Cardiac muscle cell (in vitro differentiated cells and primary cell): Measurements from ENCODE around the gene ETNK2. TPM values are rescaled to one million over a fixed set of nuclear protein-coding genes. Genes with fewer than 3 reads are reported as not detected.

Experiments
- DNase-seq, 2 donors: peaks; one replicate each; pipeline versions ENCODE4 v3.0.0 to v3.0.0-alpha.2; 2010 to 2017; ENCODE audit warnings: low read depth in 1 of 2, low spot score in 1 of 2
- H3K27ac ChIP-seq: fragments of 200-600 bp; sonication (generic); 2 replicates; pipeline ENCODE4 v1.5.1; 2016
- H3K27me3 ChIP-seq: fragments of 200-600 bp; sonication (generic); 2 replicates; pipeline ENCODE4 v1.6.0; 2016; ENCODE audit warnings: control low read depth
- H3K36me3 ChIP-seq: fragments of 200-600 bp; sonication (generic); 2 replicates; pipeline ENCODE4 v1.5.1; 2016; ENCODE audit warnings: control low read depth
- H3K4me1 ChIP-seq: fragments of 200-600 bp; sonication (generic); 2 replicates; pipeline ENCODE4 v1.8.1; 2017; ENCODE audit warnings: low read depth, mild to moderate bottlenecking, mixed run types
- H3K4me3 ChIP-seq: fragments of 200-600 bp; sonication (generic); 2 replicates; pipeline ENCODE4 v1.5.1; 2016; ENCODE audit warnings: mild to moderate bottlenecking
- H3K9me3 ChIP-seq: fragments of 200-600 bp; sonication (generic); 2 replicates; pipeline ENCODE4 v1.5.1; 2017; ENCODE audit warnings: low read depth, mild to moderate bottlenecking, control low read depth
- polyA plus RNA-seq: library from polyadenylated mRNA; unstranded; fragments of >200 nt; fragmentation: Nextera tagmentation; extraction: Ambion mirVana; gene quantifications from 2 replicates; pipeline ENCODE4 v1.2.1, GENCODE V29; 2016
- total RNA-seq: library from RNA; depleted of rRNA; stranded (reverse); fragments of >200 nt; gene quantifications from 2 replicates; pipeline ENCODE4 v1.2.3, GENCODE V29; 2016
- TF ChIP-seq, protein P1 (sequence below): IDR thresholded peaks from 2 replicates; pipeline ENCODE4 v1.5.1; 2012; ENCODE audit warnings: low read depth, mild to moderate bottlenecking, low read length

The ETNK2 gene
- total and polyA plus RNA-seq, 2 experiments from 2014 or later: 24.7 to 29.9 TPM

DNA sequence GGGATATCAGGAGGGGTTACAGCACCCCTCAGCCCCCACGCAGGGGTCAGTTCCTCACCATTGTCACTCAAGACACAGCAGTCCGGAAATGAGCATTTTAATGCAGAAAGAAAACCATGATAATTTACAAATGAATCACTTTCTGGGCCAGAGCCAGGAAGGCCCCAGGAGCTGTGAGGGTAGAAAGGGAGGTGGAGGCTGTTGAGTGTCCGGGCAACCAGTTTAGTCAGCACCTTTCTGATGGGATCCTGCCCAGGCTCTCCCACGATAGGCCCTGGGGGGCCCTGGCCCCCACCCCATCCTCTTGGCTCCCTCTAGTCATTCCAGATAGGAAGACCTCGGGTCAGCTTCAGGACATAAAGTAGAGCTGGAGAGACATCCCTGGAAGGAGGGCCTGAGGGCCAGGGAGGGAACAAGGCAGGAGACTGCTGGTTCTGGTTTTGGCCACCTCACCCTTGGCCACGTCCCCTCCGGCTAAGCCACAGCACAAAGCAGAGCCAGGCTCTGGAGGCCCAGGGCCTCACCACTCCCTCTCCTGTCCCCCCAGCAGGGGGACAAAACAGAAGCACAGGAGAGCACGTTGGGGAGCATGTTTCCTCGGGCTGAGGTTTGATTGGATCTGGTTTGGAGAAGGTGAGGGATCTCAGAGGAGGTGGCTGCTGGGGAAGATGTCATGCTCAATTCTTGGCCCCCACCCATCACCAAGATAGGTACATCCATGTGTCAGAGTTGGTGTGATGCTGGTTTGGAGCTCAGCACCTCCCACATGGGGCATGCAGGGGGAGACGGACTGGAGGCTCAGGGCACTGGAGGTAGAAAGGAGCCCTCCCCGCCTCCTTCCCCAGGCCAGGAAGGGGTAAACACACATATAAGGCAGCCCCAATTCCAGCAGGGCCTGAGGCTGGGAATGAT lies 20.6 kb downstream of the ETNK2 start:
- Histone ChIP-seq H3K4me1 (peaks cover 11% of the 10 kb centered on the region), H3K4me3 (no peak overlapping the region), H3K27ac (no peak overlapping the region), H3K36me3 (no peaks in the 10 kb centered on the region), H3K27me3 (no peaks in the 10 kb centered on the region), H3K9me3 (no peaks in the 10 kb centered on the region)
- TF ChIP-seq, protein P1, sequence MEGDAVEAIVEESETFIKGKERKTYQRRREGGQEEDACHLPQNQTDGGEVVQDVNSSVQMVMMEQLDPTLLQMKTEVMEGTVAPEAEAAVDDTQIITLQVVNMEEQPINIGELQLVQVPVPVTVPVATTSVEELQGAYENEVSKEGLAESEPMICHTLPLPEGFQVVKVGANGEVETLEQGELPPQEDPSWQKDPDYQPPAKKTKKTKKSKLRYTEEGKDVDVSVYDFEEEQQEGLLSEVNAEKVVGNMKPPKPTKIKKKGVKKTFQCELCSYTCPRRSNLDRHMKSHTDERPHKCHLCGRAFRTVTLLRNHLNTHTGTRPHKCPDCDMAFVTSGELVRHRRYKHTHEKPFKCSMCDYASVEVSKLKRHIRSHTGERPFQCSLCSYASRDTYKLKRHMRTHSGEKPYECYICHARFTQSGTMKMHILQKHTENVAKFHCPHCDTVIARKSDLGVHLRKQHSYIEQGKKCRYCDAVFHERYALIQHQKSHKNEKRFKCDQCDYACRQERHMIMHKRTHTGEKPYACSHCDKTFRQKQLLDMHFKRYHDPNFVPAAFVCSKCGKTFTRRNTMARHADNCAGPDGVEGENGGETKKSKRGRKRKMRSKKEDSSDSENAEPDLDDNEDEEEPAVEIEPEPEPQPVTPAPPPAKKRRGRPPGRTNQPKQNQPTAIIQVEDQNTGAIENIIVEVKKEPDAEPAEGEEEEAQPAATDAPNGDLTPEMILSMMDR: peak; percentile 18
- peak in 1 of 2 donors; percentile 91 for DNase-seq

DNA sequence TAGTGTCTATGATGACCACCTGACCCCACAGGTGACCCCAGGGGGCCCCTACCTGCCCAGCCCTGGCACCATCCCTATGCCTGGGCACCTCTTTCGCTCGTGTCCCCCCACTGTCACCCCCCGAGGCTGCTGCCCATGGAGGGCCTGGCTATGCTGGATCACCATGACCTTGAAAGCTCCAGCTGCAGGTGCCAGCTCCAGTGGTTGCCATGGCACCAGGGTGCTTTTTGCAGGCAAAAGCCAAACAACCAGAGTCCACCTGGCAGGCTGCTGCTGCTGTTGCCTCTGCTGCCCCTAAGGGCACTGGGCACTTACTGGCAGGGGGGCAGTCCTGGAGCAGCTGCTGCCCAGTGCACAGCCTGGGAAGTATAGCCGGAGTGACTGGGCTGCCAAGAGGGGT lies 21.7 kb downstream of the ETNK2 start:
- no peaks in the 10 kb centered on the region for H3K27me3 ChIP-seq
- TF ChIP-seq, protein P1: no peak
- H3K9me3 ChIP-seq: no peaks in the 10 kb centered on the region
- H3K36me3 ChIP-seq: no peaks in the 10 kb centered on the region
- peaks cover 11% of the 10 kb centered on the region for H3K4me1 ChIP-seq
- no peak overlapping the region for H3K4me3 ChIP-seq
- no peak for DNase-seq
- no peak overlapping the region for H3K27ac ChIP-seq

DNA sequence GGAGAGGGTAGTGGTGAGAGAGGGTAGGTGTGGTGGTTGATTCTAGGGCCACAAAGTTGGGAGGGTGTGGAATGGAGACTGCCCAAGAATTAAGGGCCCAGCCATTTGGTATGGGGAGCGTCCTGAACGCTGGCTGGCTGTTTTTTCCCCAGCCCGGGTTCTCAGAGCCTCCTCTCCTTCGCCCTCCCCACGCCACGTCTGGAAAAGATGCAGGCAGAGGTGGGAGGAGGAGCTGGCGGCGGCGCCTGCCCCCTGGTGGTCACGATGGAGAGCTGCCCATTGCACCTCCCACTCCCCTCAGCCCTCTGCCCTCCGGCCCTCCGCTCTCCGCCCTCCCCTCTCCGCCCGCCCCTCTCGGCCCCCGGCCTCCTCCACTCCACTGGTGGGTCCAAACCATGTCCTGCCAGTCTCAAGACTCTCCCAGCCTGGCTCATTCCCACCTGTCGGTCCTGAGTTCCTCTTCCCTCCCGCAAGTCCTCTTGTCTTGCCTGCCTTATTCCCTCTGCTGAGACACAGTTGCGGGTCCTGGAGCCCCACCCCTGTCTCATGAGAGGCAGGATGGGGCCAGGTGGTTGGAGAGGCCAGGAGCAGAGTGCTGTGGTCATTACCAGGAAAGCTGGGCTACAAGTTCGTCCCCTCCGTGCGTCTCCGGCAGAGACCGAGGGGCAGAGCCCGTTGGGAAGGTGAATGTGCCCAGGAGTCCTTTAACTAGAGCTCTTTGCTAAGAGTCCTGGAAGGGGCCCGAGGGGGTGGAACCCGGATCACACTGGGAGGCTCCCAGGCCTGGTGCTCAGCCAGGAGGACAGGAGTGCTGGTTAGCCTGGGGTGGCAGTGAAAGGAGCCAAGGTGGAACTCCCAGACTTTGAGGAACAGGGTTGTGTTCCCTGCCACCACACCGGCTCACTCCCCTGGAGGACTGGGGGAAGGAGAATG lies 22.6 kb downstream of the ETNK2 start:
- Histone ChIP-seq H3K9me3 (no peaks in the 10 kb centered on the region), H3K27ac (no peak overlapping the region), H3K4me3 (no peak overlapping the region), H3K27me3 (no peaks in the 10 kb centered on the region), H3K4me1 (peaks cover 11% of the 10 kb centered on the region), H3K36me3 (no peaks in the 10 kb centered on the region)
- DNase-seq: peak; percentile 71 to 81
- TF ChIP-seq, protein P1: peak; percentile 82

DNA sequence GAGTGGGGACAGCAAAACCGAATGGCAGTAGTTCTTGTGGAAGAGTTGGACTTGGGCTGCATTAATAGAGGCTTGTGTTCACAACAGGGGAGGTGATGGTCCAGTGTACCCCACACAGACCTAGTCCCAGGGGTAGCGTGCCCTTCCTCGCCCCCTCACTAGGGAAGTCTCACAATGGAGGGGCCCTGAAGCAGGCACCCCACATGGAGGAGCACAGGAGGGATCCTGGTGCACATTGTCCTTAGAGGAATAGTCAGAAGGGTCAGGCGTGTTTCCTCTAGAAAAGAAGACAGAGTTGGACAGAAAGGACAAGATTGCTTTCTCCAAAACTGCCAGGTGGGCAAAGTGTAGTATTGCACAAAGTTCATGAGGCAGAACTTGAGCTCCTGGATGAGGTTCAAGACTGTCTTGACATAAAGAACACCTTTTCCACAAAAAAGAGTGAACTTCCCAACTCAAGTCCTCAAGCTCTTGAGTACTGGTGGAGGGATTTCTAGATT lies 23.3 kb downstream of the ETNK2 start:
- no peaks in the 10 kb centered on the region for H3K27me3 ChIP-seq
- peaks cover 3% of the 10 kb centered on the region for H3K36me3 ChIP-seq
- no peak overlapping the region for H3K4me3 ChIP-seq
- TF ChIP-seq, protein P1: no peak
- H3K9me3 ChIP-seq: no peaks in the 10 kb centered on the region
- H3K27ac ChIP-seq: no peak overlapping the region
- peaks cover 11% of the 10 kb centered on the region for H3K4me1 ChIP-seq
- DNase-seq: no peak

DNA sequence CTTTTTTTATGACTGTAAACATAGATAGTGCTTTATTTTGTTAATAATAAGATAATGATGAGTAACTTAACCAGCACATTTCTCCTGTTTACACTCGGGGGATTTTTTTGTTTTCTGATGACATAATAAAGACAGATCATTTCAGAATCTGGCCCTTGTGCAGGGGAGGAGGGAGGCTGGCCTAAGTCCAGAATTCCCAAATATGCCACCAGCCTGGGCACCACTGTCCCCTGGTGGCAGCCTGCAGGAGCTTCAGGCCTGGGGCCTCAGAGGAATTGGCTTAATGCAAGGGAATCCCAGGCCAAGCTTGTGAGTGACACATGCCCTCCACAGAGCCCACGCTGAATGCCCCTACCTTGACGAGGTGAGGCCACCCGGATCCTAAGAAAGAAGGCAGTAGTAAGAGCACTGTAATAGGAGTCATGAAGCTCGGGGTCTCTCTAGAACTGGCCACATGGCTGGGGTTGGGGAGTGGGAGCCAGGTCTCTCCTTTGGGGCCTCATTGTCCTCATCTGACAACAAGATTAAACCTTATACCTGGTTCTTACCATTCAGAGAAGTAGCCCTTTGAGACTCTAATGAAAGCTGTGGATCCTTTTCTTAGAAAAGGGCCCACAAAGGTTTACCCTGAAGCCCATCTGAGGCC lies 24.1 kb downstream of the ETNK2 start:
- peak overlapping the region; percentile 87 for H3K27ac ChIP-seq
- no peaks in the 10 kb centered on the region for H3K9me3 ChIP-seq
- peaks cover 11% of the 10 kb centered on the region for H3K4me1 ChIP-seq
- TF ChIP-seq, protein P1: peak; percentile 96
- H3K36me3 ChIP-seq: peaks cover 4% of the 10 kb centered on the region
- H3K4me3 ChIP-seq: no peak overlapping the region
- DNase-seq: peak; percentile 85 to 86
- no peaks in the 10 kb centered on the region for H3K27me3 ChIP-seq
